ENCODE measurements around the gene LRCH3.
"Not testable (repeated sequence)": the region's sequence is repeated elsewhere in the genome, so short reads cannot be mapped to it uniquely, and the experiment has no call there.

- TF ChIP-seq POLR2A, CTCF (IDR thresholded peaks at IDR 0.05): not testable (repeated sequence)
Observed at GRCh38 chr3:197884330-197884729, 93.3 kb downstream of the LRCH3 start.
